ENCODE measurements around the gene SMPD1.
"Not testable (repeated sequence)": the region's sequence is repeated elsewhere in the genome, so short reads cannot be mapped to it uniquely, and the experiment has no call there.

Gene SMPD1

GRCh38 chr11:6390718-6391469 is 620 bp downstream of the SMPD1 start:
- DNase-seq: peak in 3 of 4 experiments; percentile 45 to 52 (median 46)

GRCh38 chr11:6391537-6392134 is 1.4 kb downstream of the SMPD1 start:
- DNase-seq: no peak

GRCh38 chr11:6392251-6392650 is 2.0 kb downstream of the SMPD1 start:
- not testable (repeated sequence) for DNase-seq

GRCh38 chr11:6393989-6394670 is 3.9 kb downstream of the SMPD1 start:
- no peak for DNase-seq

GRCh38 chr11:6395470-6396060 is 5.3 kb downstream of the SMPD1 start:
- DNase-seq: peak in 2 of 4 experiments; percentile 26 to 42

- DNase-seq: no peak
Observed at GRCh38 chr11:6397156-6397555, 6.9 kb downstream of the SMPD1 start.

GRCh38 chr11:6397636-6398035 is 7.4 kb downstream of the SMPD1 start:
- no peak for DNase-seq

- DNase-seq: no peak
Observed at GRCh38 chr11:6400431-6401345, 10.4 kb downstream of the SMPD1 start.

GRCh38 chr11:6401464-6401863 is 11.2 kb downstream of the SMPD1 start:
- no peak for DNase-seq

- DNase-seq: no peak
Observed at GRCh38 chr11:6402061-6402470, 11.8 kb downstream of the SMPD1 start.

- DNase-seq: no peak
Observed at GRCh38 chr11:6402561-6402981, 12.3 kb downstream of the SMPD1 start.

- no peak for DNase-seq
Observed at GRCh38 chr11:6403539-6403938, 13.3 kb downstream of the SMPD1 start.

- no peak for DNase-seq
Observed at GRCh38 chr11:6404342-6405051, 14.2 kb downstream of the SMPD1 start.

- DNase-seq: no peak
Observed at GRCh38 chr11:6405052-6405667, 14.9 kb downstream of the SMPD1 start.

GRCh38 chr11:6405846-6406245 is 15.6 kb downstream of the SMPD1 start:
- DNase-seq: no peak

GRCh38 chr11:6406370-6406769 is 16.1 kb downstream of the SMPD1 start:
- DNase-seq: no peak

GRCh38 chr11:6410695-6411430 is 20.6 kb downstream of the SMPD1 start:
- DNase-seq: no peak

- no peak for DNase-seq
Observed at GRCh38 chr11:6411594-6412031, 21.3 kb downstream of the SMPD1 start.

- DNase-seq: no peak
Observed at GRCh38 chr11:6413791-6414201, 23.5 kb downstream of the SMPD1 start.

GRCh38 chr11:6414874-6415328 is 24.6 kb downstream of the SMPD1 start:
- DNase-seq: peak; percentile 70 to 86 (median 73)

Measured in suppressor macrophage (primary cell).